GM19328 (cell line): ENCODE data around the gene HEATR5A.
"Not testable (repeated sequence)": the region's sequence is repeated elsewhere in the genome, so short reads cannot be mapped to it uniquely, and the experiment has no call there.

ENCODE experiments used
- ATAC-seq: cut with Tn5 transposase; IDR thresholded peaks from one replicate; pipeline ENCODE4 v1.9.1; 2021; ENCODE audit warnings: mild to moderate bottlenecking, moderate library complexity; ENCODE audit not compliant: unreplicated experiment

The HEATR5A gene

GRCh38 chr14:31261523-31261858 is 158.9 kb downstream of the HEATR5A start:
- no peak for ATAC-seq

DNA sequence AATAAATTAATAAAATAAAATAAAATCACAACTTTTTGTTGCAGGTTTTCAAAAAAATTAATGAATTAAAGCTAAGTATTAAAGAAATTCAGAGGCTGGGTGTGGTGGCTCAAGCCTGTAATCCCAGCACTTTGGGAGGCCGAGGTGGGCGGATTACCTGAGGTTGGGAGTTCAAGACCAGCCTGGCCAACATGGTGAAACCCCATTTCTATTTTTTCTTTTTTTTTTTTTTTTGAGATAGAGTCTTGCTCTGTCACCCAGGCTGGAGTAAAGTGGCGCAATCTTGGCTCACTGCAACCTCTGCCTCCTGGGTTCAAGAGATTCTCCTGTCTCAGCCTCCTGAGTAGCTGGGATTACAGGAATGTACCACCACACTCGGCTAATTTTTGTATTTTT is 161.3 kb downstream of the HEATR5A start:
- not testable (repeated sequence) for ATAC-seq

GRCh38 chr14:31258427-31259039 is 161.8 kb downstream of the HEATR5A start:
- ATAC-seq, result no peak

- not testable (repeated sequence) for ATAC-seq
Measured at GRCh38 chr14:31257554-31258426, 162.6 kb downstream of the HEATR5A start.

GRCh38 chr14:31257244-31257553 is 163.2 kb downstream of the HEATR5A start:
- no peak for ATAC-seq

DNA sequence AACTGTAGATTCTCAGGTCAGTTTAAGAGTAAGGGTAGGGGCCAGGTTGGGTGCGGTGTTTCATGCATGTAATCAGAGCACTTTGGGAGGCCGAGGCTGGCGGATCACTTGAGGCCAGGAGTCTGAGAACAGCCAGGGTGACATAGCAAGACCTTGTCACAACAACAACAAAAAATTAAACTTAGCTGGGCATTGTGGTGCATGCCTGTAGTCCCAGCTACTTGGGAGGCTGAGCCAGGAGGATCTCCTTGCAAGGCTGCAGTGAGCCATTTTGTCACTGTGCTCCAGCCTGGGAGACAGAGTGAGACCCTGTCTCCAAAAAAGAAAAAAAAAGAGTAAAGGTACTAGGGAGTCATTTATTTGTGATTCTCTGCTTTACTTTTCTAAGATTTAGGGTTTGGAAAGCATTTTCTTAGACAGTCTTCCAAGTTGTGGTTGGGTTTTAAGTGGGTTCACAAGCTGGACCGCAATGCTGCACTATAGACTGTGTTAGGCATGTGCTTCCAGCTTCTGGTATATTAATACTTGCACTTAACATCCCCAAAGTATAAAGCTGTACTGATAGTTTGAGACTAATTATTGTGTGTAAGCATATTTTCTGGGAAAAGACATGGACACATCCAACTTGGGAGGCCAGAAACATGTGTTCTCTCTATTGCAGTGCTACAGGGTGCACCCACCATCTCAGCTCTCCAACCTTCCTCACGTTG is 163.7 kb downstream of the HEATR5A start:
- no peak for ATAC-seq

DNA sequence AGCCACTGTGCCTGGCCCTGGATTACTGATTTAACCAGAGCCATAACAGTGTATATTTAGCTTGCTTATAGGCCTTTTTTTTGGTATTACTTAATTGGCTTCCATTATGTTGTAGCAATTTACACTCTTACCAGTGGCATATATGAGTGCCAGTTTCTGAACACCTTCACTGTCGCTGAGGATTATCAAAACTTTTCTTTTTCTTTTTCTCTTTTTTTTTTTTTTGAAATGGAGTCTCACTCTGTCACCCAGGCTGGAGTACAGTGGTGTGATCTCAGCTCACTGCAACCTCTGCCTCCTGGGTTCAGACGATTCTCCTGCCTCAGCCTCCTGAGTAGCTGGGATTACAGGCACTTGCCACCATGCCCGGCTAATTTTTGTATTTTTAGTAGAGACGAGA is 164.4 kb downstream of the HEATR5A start:
- not testable (repeated sequence) for ATAC-seq

DNA sequence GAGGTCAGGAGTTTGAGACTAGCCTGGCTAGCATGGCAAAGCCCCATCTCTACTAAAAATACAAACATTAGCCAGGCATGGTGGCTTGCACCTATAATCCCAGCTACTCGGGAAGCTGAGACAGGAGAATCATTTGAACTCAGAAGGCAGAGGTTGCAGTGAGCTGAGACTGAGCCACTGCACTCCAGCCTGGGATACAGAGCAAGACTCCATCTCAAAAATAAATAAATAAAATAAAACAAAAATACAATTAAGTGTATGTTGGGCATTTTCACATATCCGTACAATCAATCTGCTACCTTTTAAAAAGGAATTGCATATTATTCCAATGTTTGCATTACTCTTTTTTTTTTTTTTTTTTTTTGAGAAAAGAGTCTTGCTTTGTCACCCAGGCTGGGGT is 165.1 kb downstream of the HEATR5A start:
- ATAC-seq, result no peak

GRCh38 chr14:31253746-31254471 is 166.4 kb downstream of the HEATR5A start:
- ATAC-seq, result no peak

DNA sequence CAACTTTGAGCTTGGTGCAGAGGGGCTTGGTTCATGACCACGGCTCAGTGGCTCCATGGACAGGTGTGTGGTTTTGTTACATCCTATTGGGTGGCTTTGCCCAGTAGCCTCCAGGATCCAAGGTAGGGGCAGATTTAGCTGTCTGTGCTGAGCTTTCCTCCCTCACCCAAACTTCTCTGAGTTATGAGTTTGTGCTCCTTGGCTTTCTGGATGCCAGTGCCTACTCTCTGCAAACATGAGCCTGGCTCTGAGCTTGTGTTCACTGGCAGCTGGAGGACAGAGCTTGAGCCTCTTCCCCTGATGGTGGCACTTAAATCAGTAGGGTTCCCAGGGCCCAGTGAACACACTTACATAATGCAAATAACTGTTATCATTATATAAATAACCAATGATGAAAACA is 167.5 kb downstream of the HEATR5A start:
- no peak for ATAC-seq

GRCh38 chr14:31251028-31251958 is 169.1 kb downstream of the HEATR5A start:
- no peak for ATAC-seq

- ATAC-seq, result no peak
Measured at GRCh38 chr14:31244626-31245025, 175.7 kb downstream of the HEATR5A start.

DNA sequence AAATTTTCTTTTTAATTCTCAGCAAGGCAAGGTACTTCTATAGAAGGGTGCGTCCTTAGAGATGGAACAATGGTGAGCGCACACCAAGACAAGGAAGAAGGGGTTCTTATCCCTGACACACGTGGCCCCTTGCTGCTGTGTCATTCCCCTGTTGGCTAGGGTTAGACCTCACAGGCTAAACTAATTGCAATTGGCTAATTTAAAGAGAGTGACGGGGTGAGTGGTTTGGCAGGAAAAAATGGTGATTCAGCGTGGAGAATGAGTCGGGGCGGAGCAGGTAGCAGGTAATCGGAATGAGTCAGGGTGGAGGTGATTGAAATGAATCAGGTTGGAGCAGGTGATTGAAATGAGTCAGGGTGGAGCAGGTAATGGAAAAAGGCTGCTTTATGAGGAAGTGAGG is 176.5 kb downstream of the HEATR5A start:
- no peak for ATAC-seq

DNA sequence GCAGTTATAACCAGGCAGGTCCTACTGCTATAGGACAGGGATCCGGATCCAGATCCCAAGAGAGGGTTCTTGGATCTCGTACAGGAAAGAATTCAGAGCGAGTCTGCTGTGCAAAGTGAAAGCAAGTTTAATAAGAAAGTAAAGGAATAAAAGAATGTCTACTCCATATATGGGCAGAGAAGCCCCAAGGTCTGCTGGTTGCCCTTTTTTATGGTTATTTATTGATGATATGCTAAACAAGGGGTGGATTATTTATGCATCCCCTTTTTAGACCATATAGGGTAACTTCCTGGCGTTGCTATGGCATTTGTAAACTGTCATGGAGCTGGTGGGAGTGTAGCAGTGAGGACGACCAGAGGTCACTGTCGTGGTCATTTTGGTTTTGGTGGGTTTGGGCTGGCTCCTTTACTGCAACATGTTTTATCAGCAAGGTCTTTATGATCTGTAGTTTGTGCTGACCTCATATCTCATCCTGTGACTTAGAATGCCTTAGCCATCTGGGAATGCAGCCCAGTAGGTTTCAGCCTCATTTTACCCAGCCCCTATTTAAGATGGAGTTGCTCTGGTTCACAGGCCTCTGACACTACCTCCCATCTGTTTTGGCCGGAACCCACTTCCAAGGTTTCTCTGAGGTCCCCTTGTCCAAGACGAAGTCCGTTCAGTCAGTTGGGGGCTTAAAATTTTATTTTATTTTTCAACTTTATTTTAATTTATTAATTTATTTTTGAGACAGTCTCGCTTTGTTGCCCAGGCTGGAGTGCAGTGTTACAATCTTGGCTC is 178.0 kb downstream of the HEATR5A start:
- ATAC-seq, result not testable (repeated sequence)
